Transverse colon (tissue), 4 donors: ENCODE results near the gene SNAP91. TPM values are rescaled to one million over a fixed set of nuclear protein-coding genes. Genes with fewer than 3 reads are reported as not detected.
A peak's percentile ranks its signal among the peaks of the same experiment; 100 is the strongest.

Source experiments
- DNase-seq: peaks from one replicate; pipeline ENCODE4 v3.0.0-alpha.2; 2019
- H3K27ac ChIP-seq, 4 donors: fragments of 200-600 bp; sonication (generic); 2 replicates each; pipeline ENCODE4 v1.5.1; 2016 to 2018; ENCODE audit warnings: inconsistent platforms in 4 of 4
- H3K27me3 ChIP-seq: fragments of 200-600 bp; sonication (generic); 2 replicates; pipeline ENCODE4 v1.5.1; 2017; ENCODE audit warnings: inconsistent platforms
- H3K36me3 ChIP-seq, 4 donors: fragments of 200-600 bp; sonication (generic); 2 replicates each; pipeline ENCODE4 v1.5.1; 2017 to 2019; ENCODE audit warnings: inconsistent platforms in 4 of 4
- H3K4me1 ChIP-seq, 4 donors: fragments of 200-600 bp; sonication (generic); 2 replicates each; pipeline ENCODE4 v1.5.1; 2017 to 2020; ENCODE audit warnings: inconsistent platforms in 4 of 4
- H3K4me3 ChIP-seq, 4 donors: fragments of 200-600 bp; sonication (generic); 1 replicate in 1 of 4; 2 replicates in 3 of 4; pipeline versions ENCODE4 v1.5.1 to v1.6.1; 2017 to 2019; ENCODE audit warnings: inconsistent platforms in 4 of 4
- H3K9me3 ChIP-seq, 2 donors: fragments of 200-600 bp; sonication (generic); 2 replicates each; pipeline ENCODE4 v1.5.1; 2017 to 2019; ENCODE audit warnings: inconsistent platforms in 2 of 2
- EP300 ChIP-seq: sonication (generic); formaldehyde crosslinking; IDR thresholded peaks from one replicate; pipeline ENCODE4 v1.6.1; 2017; ENCODE audit warnings: antibody characterized with exemption, low read depth
- POLR2A ChIP-seq: fragments of 450-650 bp; IDR thresholded peaks from one replicate; pipeline ENCODE4 v1.6.1; 2016; ENCODE audit warnings: antibody characterized with exemption, mild to moderate bottlenecking, moderate library complexity
- POLR2AphosphoS5 ChIP-seq, 3 donors: sonication (generic); formaldehyde crosslinking; IDR thresholded peaks; one replicate each; pipeline ENCODE4 v1.6.1; 2016; ENCODE audit warnings: antibody characterized with exemption in 3 of 3
- WGBS, 2 donors: methylation state at CpG; one replicate each; pipeline ENCODE4 v1.1.5; 2018; ENCODE audit warnings: low coverage in 1 of 2; 5-methylcytosine and 5-hydroxymethylcytosine counted together
- in situ Hi-C, 4 donors: fragments of 200-750 bp; cut with MboI; loops; one replicate each; pipeline versions ENCODE4 v1.15.0 to v1.15.1; 2017; ENCODE audit warnings: low sequenced_read_pairs in 3 of 4, low pct_ligation_motif_present in 1 of 4, low pct_unique_long_range_greater_than_20kb in 1 of 4
- intact Hi-C: fragments of 100-400 bp; cut with DNase I; formaldehyde crosslinking; loops from one replicate; pipeline ENCODE4 v1.15.1; 2023; ENCODE audit warnings: low total_unique reads
- total RNA-seq, 4 donors: library from RNA; depleted of rRNA; stranded (reverse); fragments of >200 nt; gene quantifications; one replicate each; pipeline ENCODE4 v1.1.0, GENCODE V29; 2016
- TF ChIP-seq, protein P1 (sequence below), 5 experiments: fragments of 200-600 bp in 3 of 5; fragments of 450-650 bp in 2 of 5; sonication (generic) in 3 of 5; IDR thresholded peaks; 1 replicate in 2 of 5; 2 replicates in 3 of 5; pipeline ENCODE4 v1.5.1; 2016 to 2017; ENCODE audit warnings: antibody characterized with exemption in 5 of 5, inconsistent platforms in 3 of 5, mild to moderate bottlenecking in 2 of 5, moderate library complexity in 1 of 5

Gene SNAP91
- total RNA-seq, 4 donors from 2014 or later: 0.95 to 3.8 (median 1.5) TPM; not detected in 1

DNA sequence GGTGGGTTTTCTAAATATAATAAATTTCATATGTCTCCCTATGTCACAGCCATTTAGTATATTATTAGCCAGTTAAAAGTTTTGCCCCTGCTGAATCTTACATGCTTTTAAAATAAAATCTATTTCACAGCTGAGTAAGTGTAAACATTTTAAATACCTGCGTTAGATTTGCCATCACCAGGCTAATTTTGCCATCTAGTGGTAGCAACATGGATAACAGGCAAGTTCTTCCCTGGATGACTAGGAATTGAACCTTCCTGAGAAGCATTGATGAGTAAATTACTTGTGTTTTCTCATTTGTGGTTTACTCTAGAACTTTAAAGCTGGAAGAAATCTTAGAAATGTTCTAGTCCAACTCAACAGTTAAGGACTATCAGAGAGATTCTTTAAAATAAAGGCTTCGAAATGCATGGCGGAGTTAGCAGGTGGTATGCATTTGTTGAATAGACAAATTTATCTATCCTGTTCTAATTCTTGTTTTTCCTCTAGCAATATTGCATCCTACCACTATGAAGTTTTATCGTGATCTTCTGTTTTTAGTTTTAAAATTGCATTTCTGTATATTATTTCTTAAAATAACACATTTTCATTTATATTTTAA, 193.9 kb downstream of the SNAP91 start:
- Histone ChIP-seq H3K4me3 (no peak overlapping the region), H3K27ac (no peak overlapping the region), H3K27me3 (peaks cover 5% of the 10 kb centered on the region), H3K9me3 (no peaks in the 10 kb centered on the region), H3K4me1 (peaks cover 0 to 14% (median 9%) of the 10 kb centered on the region in 4 donors), H3K36me3 (no peaks in the 10 kb centered on the region)
- WGBS, 2 donors: 24 to 30% methylated on average over 4 of the region's 4 CpGs
- in situ Hi-C loops: loop anchor here (5.0 to 25.0 kb wide), 5 partner anchors 98 to 453 kb away; partner anchors contain the start of genes DOP1A (in 1 of the 4) and UBE3D (in 1 of the 4)
- TF ChIP-seq, protein P1, sequence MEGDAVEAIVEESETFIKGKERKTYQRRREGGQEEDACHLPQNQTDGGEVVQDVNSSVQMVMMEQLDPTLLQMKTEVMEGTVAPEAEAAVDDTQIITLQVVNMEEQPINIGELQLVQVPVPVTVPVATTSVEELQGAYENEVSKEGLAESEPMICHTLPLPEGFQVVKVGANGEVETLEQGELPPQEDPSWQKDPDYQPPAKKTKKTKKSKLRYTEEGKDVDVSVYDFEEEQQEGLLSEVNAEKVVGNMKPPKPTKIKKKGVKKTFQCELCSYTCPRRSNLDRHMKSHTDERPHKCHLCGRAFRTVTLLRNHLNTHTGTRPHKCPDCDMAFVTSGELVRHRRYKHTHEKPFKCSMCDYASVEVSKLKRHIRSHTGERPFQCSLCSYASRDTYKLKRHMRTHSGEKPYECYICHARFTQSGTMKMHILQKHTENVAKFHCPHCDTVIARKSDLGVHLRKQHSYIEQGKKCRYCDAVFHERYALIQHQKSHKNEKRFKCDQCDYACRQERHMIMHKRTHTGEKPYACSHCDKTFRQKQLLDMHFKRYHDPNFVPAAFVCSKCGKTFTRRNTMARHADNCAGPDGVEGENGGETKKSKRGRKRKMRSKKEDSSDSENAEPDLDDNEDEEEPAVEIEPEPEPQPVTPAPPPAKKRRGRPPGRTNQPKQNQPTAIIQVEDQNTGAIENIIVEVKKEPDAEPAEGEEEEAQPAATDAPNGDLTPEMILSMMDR (IDR thresholded peaks at IDR 0.05): peak; percentile 75 to 85 (median 81)
- TF ChIP-seq POLR2A (no peak), POLR2AphosphoS5 (IDR thresholded peaks at IDR 0.05) (no peak), EP300 (no peak)
- intact Hi-C loops: loop anchor here (5.0 kb wide), 2 partner anchors 298 to 413 kb away; no protein-coding TSS in a partner anchor
- DNase-seq: no peak

DNA sequence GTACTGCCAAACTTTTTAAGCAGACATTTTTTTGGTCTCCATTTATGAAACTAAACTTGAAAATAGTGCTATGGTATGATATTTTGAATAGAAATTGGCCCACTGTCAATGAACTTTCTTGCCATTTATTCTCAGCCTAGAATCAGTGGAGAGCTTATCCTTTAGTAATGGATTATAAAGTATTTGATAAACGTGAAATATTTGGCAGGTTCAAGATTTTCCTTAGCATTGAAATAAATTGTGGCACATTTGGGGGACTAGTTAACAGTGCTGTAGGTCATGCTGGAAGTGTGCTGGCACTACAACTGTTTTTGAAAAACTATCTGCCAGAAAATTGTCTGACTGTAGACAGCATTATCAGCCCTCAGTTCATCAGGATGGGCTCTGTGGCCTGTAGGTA, 194.4 kb downstream of the SNAP91 start:
- in situ Hi-C loops (loop anchor here in 3 of 4 donors (10.0 to 25.0 kb wide), 3 partner anchors 100 to 452 kb away; partner anchors contain the start of genes DOP1A (in 1 of the 3) and UBE3D (in 1 of the 3)), intact Hi-C loops (loop anchor here (5.0 kb wide), 1 partner anchor 297 kb away; no protein-coding TSS in a partner anchor)
- Histone ChIP-seq H3K27me3 (peaks cover 5% of the 10 kb centered on the region), H3K9me3 (no peaks in the 10 kb centered on the region), H3K4me1 (peaks cover 0 to 14% (median 9%) of the 10 kb centered on the region in 4 donors), H3K27ac (no peak overlapping the region), H3K4me3 (no peak overlapping the region), H3K36me3 (no peaks in the 10 kb centered on the region)
- WGBS, 2 donors: 63 to 73% methylated on average over 1 of the region's 1 CpG
- no peak for DNase-seq
- TF ChIP-seq EP300 (no peak), POLR2AphosphoS5 (IDR thresholded peaks at IDR 0.05) (no peak), POLR2A (no peak)
- TF ChIP-seq, protein P1 (IDR thresholded peaks at IDR 0.05): no peak

DNA sequence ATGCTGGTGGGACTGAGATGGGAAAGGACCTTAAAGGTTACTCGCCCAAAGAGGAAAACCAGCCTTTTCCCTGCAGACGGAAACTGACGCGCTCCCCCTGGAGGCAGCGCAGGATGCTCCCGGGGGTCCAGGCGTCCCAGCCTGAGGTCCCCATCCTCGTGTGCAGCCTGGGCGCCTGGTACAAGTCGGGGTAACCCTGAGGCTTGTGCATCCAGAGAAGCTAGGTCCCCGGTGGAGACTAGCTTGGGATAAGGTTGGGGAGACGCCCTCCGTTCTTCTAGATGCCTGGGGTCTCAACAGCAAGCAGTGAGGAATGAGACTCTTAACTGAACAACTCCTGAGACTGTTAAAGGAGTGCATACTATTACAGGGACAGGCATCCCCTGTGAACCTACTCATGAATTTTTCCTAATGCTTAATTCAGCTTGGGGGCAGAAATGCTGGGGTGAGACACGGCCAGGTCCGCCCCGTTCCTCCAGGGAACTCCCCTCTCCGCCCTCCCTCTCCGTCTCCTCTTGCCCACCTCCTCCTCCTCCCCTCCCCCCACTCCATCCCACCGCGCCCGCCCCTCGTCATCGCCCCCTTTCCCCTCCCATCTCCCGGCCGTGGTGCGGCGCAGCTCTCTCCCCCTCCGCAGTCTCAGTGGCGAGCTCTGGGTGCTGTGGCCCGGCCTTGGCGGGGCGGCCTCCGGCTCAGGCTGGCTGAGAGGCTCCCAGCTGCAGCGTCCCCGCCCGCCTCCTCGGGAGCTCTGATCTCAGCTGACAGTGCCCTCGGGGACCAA, 196.8 kb downstream of the SNAP91 start, which contains the start of gene PRSS35:
TSS of gene PRSS35 (plus strand) at position 634 of the 781 bp plus-strand sequence. CDS start 10,908 bp downstream, outside the sequence.
- H3K4me1 ChIP-seq: peaks cover 0 to 14% (median 9%) of the 10 kb centered on the region in 4 donors

More for the DNA sequence above, 196.8 kb downstream of the SNAP91 start, which contains the start of gene PRSS35:
- Histone ChIP-seq H3K27me3 (peaks cover 5% of the 10 kb centered on the region), H3K36me3 (no peaks in the 10 kb centered on the region), H3K4me3 (peak within 1 kb of the TSS in 3 of 4 donors; percentile 18 to 52 (median 37)), H3K9me3 (no peaks in the 10 kb centered on the region), H3K27ac (no peak within 1 kb of the TSS)
- TF ChIP-seq, protein P1 (IDR thresholded peaks at IDR 0.05): peak; percentile 53 to 61 (median 56)
- TF ChIP-seq POLR2AphosphoS5 (IDR thresholded peaks at IDR 0.05): no peak
- intact Hi-C loops (loop anchor here (2.0 to 5.0 kb wide), 2 partner anchors 93 to 295 kb away; no protein-coding TSS in a partner anchor), in situ Hi-C loops (loop anchor here in 3 of 4 donors (10.0 to 25.0 kb wide), 3 partner anchors 97 to 450 kb away; partner anchors contain the start of genes DOP1A (in 1 of the 3) and UBE3D (in 1 of the 3))
- DNase-seq: peak; percentile 38
- WGBS, 2 donors: 6% methylated on average over 32 of the region's 38 CpGs; no CpG with 5 or more reads in 1 of the 2 donors
